Measurements from ENCODE around the gene APPBP2. TPM values are rescaled to one million over a fixed set of nuclear protein-coding genes. Genes with fewer than 3 reads are reported as not detected.

Gene APPBP2
- total and polyA plus RNA-seq, 2 of the 8 experiments (the other 6 are each of a cell fraction or from before 2014, with no cell fraction given) = 3.3 to 18.0 TPM

DNA sequence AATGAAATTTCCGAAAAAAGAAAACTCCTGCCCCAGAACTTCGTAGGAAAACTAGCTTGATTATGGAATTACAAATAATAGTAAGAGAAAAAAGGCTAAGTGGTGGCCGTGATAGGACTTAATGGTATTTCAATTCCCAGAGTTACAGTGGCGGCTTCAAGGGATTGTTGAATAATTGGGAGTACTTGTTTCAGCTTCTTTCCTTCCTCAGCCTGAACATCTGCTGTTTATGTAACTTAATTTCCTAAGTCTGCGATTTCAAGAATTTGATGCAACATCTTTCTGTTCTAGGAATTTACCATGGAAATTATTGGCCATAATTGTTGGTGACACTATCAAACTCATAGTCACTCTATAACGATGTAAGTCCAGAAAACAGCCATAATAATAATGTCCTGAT lies 684 bp upstream of the APPBP2 start:
- peaks cover 2 to 8% of the 10 kb centered on the region in 2 experiments for H4K20me1 ChIP-seq (replicated peaks in 1 of 2; ENCODE audit: control insufficient read depth in 1 of 2, insufficient read depth in 2 of 2, low read length in 2 of 2)
- H2AFZ ChIP-seq (ENCODE audit: low read length) = no peak overlapping the region
- no peak for TF ChIP-seq FOSL1 (IDR thresholded peaks at IDR 0.05; ENCODE audit: insufficient read depth, low read depth, low read length)
- TF ChIP-seq RAD21 (IDR thresholded peaks at IDR 0.05 in 1 of 2, conservative IDR thresholded peaks at IDR 0.05 in 1 of 2; ENCODE audit: low read depth in 2 of 2, low read length in 2 of 2) = no peak
- no peak for TF ChIP-seq SP4 (IDR thresholded peaks at IDR 0.05; ENCODE audit: low read length)
- no peak for TF ChIP-seq NANOG (IDR thresholded peaks at IDR 0.05; ENCODE audit: insufficient read depth, low read depth, low read length, poor library complexity, severe bottlenecking)
- TF ChIP-seq TBP (IDR thresholded peaks at IDR 0.05; ENCODE audit: low read depth, low read length) = no peak
- TF ChIP-seq, protein P1, sequence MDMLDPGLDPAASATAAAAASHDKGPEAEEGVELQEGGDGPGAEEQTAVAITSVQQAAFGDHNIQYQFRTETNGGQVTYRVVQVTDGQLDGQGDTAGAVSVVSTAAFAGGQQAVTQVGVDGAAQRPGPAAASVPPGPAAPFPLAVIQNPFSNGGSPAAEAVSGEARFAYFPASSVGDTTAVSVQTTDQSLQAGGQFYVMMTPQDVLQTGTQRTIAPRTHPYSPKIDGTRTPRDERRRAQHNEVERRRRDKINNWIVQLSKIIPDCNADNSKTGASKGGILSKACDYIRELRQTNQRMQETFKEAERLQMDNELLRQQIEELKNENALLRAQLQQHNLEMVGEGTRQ (IDR thresholded peaks at IDR 0.05; ENCODE audit: low read length) = no peak
- no peak for TF ChIP-seq EZH2 (IDR thresholded peaks at IDR 0.05; ENCODE audit: low read depth, low read length, severe bottlenecking)
- TF ChIP-seq TAF7 (optimal IDR thresholded peaks at IDR 0.05; ENCODE audit: borderline replicate concordance, low read depth, low read length) = no peak
- no peak for TF ChIP-seq POU5F1 (IDR thresholded peaks at IDR 0.05; ENCODE audit: low read depth, low read length)
- TF ChIP-seq HDAC6 (IDR thresholded peaks at IDR 0.05; ENCODE audit: low read depth, low read length) = no peak
- no peak for TF ChIP-seq MAX (IDR thresholded peaks at IDR 0.05)

More for the DNA sequence above, 684 bp upstream of the APPBP2 start:
- peak overlapping the region; percentile 64 to 94 (median 92); a peak in 5 of 7 replicates for H3K9ac ChIP-seq (replicated peaks in 1 of 4; ENCODE audit: extremely low read depth in 1 of 4, low read depth in 3 of 4, low read length in 3 of 4)
- no peak overlapping the region for H2BK5ac ChIP-seq (ENCODE audit: low read depth, low read length)
- 34% methylated on average over 6 of the region's 6 CpGs; no CpG with 5 or more reads in 1 of the 2 experiments for WGBS, 2 experiments (ENCODE audit: extremely low coverage in 1 of 2, insufficient coverage in 1 of 2, insufficient read length in 1 of 2, insufficient replicate concordance in 2 of 2, low coverage in 1 of 2, low lambda C conversion rate in 2 of 2, missing lambda C conversion rate in 1 of 2)
- H3K4me2 ChIP-seq (ENCODE audit: insufficient read depth in 1 of 2, low read depth in 2 of 2, low read length in 2 of 2) = peak overlapping the region; percentile 82 to 92
- DNase-seq (ENCODE audit: low read depth in 1 of 2, low spot score in 2 of 2) = no peak
- no peak overlapping the region for H2BK15ac ChIP-seq (ENCODE audit: low read length)
- POLR2A ChIA-PET (ENCODE audit: partially characterized antibody) = interaction anchor here (0.8 to 1.9 kb wide), 8 partner anchors 9 to 363 kb away, joined by 3 to 10 read pairs (median 6); partner anchors contain the start of gene PPM1D
- H3K36me3 ChIP-seq (ENCODE audit: control insufficient read depth in 2 of 4, insufficient read depth in 4 of 4, low read length in 3 of 4) = peaks cover 0 to 6% (median 0%) of the 10 kb centered on the region in 4 experiments; a peak in 1 of 8 replicates
- H3K23me2 ChIP-seq (ENCODE audit: low read depth, low read length) = peaks cover 8% of the 10 kb centered on the region
- H2BK12ac ChIP-seq (ENCODE audit: low read depth, low read length) = no peak overlapping the region
- CTCF ChIA-PET (ENCODE audit: partially characterized antibody) = interaction anchor here (0.6 to 1.3 kb wide), 5 partner anchors 9 to 282 kb away, joined by 3 to 4 read pairs (median 3); no protein-coding TSS in a partner anchor
- no peaks in the 10 kb centered on the region for H3K27me3 ChIP-seq (replicated peaks in 1 of 4; ENCODE audit: control insufficient read depth in 3 of 4, extremely low read depth in 1 of 4, insufficient read depth in 3 of 4, low read length in 3 of 4)
- no peak overlapping the region for H3K23ac ChIP-seq (ENCODE audit: insufficient read length)
- H3K56ac ChIP-seq (replicated peaks; ENCODE audit: insufficient read length, low read depth, low read length) = no peak overlapping the region
- H3K79me1 ChIP-seq (ENCODE audit: low read depth, low read length) = peaks cover 12% of the 10 kb centered on the region
- no peak overlapping the region for H3K4ac ChIP-seq (replicated peaks; ENCODE audit: insufficient read length, low read depth, low read length)
- H4K91ac ChIP-seq (replicated peaks; ENCODE audit: insufficient read length, low read length) = no peak overlapping the region
- no peak overlapping the region for H4K5ac ChIP-seq (ENCODE audit: insufficient read length, low read depth, low read length)
- peaks cover 20 to 49% of the 10 kb centered on the region in 2 experiments for H3K79me2 ChIP-seq (ENCODE audit: control insufficient read depth in 1 of 2, insufficient read depth in 2 of 2, low read length in 2 of 2)
- no peak overlapping the region for H2BK20ac ChIP-seq (ENCODE audit: low read length)
- peak overlapping the region; percentile 90 to 99 (median 97) for H3K4me3 ChIP-seq (ENCODE audit: extremely low read depth in 1 of 4, insufficient read depth in 2 of 4, low read depth in 3 of 4, low read length in 4 of 4)
- H3K18ac ChIP-seq (ENCODE audit: extremely low read depth, low read length) = no peak overlapping the region
- no peak overlapping the region for H3K14ac ChIP-seq (ENCODE audit: insufficient read length)
- no peaks in the 10 kb centered on the region for H3K9me3 ChIP-seq (ENCODE audit: insufficient read depth in 2 of 2, low read depth in 1 of 2, low read length in 1 of 2)
- no peak for FAIRE-seq
- H4K8ac ChIP-seq (ENCODE audit: extremely low read depth, insufficient read depth, low read length) = no peak overlapping the region
- H2AK5ac ChIP-seq (ENCODE audit: low read depth, low read length) = no peak overlapping the region
- H2BK120ac ChIP-seq (replicated peaks; ENCODE audit: low read depth, low read length) = no peak overlapping the region
- peak overlapping the region; percentile 95 for H3K27ac ChIP-seq (ENCODE audit: low read depth, low read length)
- peaks cover 0 to 4% (median 0%) of the 10 kb centered on the region in 4 experiments; a peak in 2 of 7 replicates for H3K4me1 ChIP-seq (replicated peaks in 1 of 4; ENCODE audit: control insufficient read depth in 3 of 4, insufficient read depth in 4 of 4, low read length in 3 of 4)

Measured in H1 (cell line).